H1 (cell line): Measurements from ENCODE around the gene F8. TPM values are rescaled to one million over a fixed set of nuclear protein-coding genes. Genes with fewer than 3 reads are reported as not detected.

Experiments
- CTCF ChIA-PET: fragments of 300-600 bp; sonication (Branson Sonifier 250); formaldehyde crosslinking; loops from one replicate; lab custom pipeline; 2021; ENCODE audit not compliant: partially characterized antibody; lab: Charles Lee
- POLR2A ChIA-PET: fragments of 300-600 bp; sonication (Branson Sonifier 250); formaldehyde crosslinking; loops from one replicate; lab custom pipeline; 2021; ENCODE audit warnings: inconsistent platforms; ENCODE audit not compliant: partially characterized antibody; lab: Charles Lee
- DNase-seq, 2 experiments: peaks; one replicate each; pipeline versions ENCODE4 v3.0.0 to v3.0.0-alpha.2; 2010 to 2022; ENCODE audit warnings: low spot score in 2 of 2, low read depth in 1 of 2, mixed read lengths in 1 of 2
- FAIRE-seq: peaks from 2 replicates; lab custom pipeline; 2011; peaks lifted over from hg19 to GRCh38; lab: Jason Lieb, UNC
- H2AFZ ChIP-seq: 2 replicates; pipeline ENCODE4 v1.8.1; 2012; ENCODE audit warnings: low read length, inconsistent platforms
- H2AK5ac ChIP-seq: 2 replicates; pipeline ENCODE4 v1.6.1; 2013; ENCODE audit warnings: low read depth, low read length
- H2BK120ac ChIP-seq: replicated peaks from 2 replicates; pipeline ENCODE3; 2013; ENCODE audit warnings: low read depth, low read length, inconsistent platforms
- H2BK12ac ChIP-seq: 2 replicates; pipeline ENCODE4 v1.6.1; 2013; ENCODE audit warnings: low read depth, low read length
- H2BK15ac ChIP-seq: 2 replicates; pipeline ENCODE4 v1.6.1; 2013; ENCODE audit warnings: low read length
- H2BK20ac ChIP-seq: 2 replicates; pipeline ENCODE4 v1.6.1; 2013; ENCODE audit warnings: low read length
- H2BK5ac ChIP-seq: 2 replicates; pipeline ENCODE4 v1.6.1; 2013; ENCODE audit warnings: low read depth, low read length
- H3K14ac ChIP-seq: 2 replicates; pipeline ENCODE4 v1.6.1; 2013; ENCODE audit warnings: inconsistent platforms; ENCODE audit not compliant: insufficient read length
- H3K18ac ChIP-seq: 2 replicates; pipeline ENCODE4 v1.6.1; 2013; ENCODE audit warnings: low read length; ENCODE audit errors: extremely low read depth
- H3K23ac ChIP-seq: 2 replicates; pipeline ENCODE4 v1.6.1; 2013; ENCODE audit warnings: inconsistent platforms; ENCODE audit not compliant: insufficient read length
- H3K23me2 ChIP-seq: 2 replicates; pipeline ENCODE4 v1.6.1; 2013; ENCODE audit warnings: low read depth, low read length
- H3K27ac ChIP-seq: 2 replicates; pipeline ENCODE4 v1.6.1; 2011; ENCODE audit warnings: low read depth, low read length, inconsistent platforms
- H3K27me3 ChIP-seq, 4 experiments: replicated peaks in 1 of 4; 1 replicate in 1 of 4; 2 replicates in 3 of 4; pipeline versions ENCODE4 v1.6.1 to v1.8.1; 2011 to 2013; ENCODE audit warnings: low read length in 3 of 4, mild to moderate bottlenecking in 3 of 4, inconsistent platforms in 2 of 4, mixed read lengths in 2 of 4, moderate library complexity in 1 of 4; ENCODE audit not compliant: control insufficient read depth in 3 of 4, insufficient read depth in 3 of 4; ENCODE audit errors: extremely low read depth in 1 of 4
- H3K36me3 ChIP-seq, 4 experiments: 2 replicates each; pipeline versions ENCODE4 v1.6.1 to v1.8.1; 2011 to 2013; ENCODE audit warnings: mild to moderate bottlenecking in 4 of 4, low read length in 3 of 4, moderate library complexity in 2 of 4, control low read depth in 1 of 4, inconsistent platforms in 1 of 4; ENCODE audit not compliant: insufficient read depth in 4 of 4, control insufficient read depth in 2 of 4
- H3K4ac ChIP-seq: replicated peaks from 2 replicates; pipeline ENCODE3; 2013; ENCODE audit warnings: low read length, low read depth, mixed read lengths, inconsistent platforms; ENCODE audit not compliant: insufficient read length
- H3K4me1 ChIP-seq, 4 experiments: replicated peaks in 1 of 4; 1 replicate in 1 of 4; 2 replicates in 3 of 4; pipeline versions ENCODE4 v1.6.1 to v1.8.1; 2011 to 2013; ENCODE audit warnings: low read length in 3 of 4, inconsistent platforms in 2 of 4, mixed read lengths in 1 of 4; ENCODE audit not compliant: insufficient read depth in 4 of 4, control insufficient read depth in 3 of 4
- H3K4me2 ChIP-seq, 2 experiments: 2 replicates each; pipeline versions ENCODE4 v1.6.1 to v1.8.1; 2011 to 2013; ENCODE audit warnings: low read depth in 2 of 2, low read length in 2 of 2, control low read depth in 1 of 2, inconsistent platforms in 1 of 2, mild to moderate bottlenecking in 1 of 2; ENCODE audit not compliant: insufficient read depth in 1 of 2
- H3K4me3 ChIP-seq, 4 experiments: fragments of 200-600, 300-600 bp in 1 of 4; sonication (generic), shearing (Covaris generic), sonication (Bioruptor Twin) in 1 of 4; 2 replicates each; pipeline versions ENCODE4 v1.5.1 to v1.8.1; 2011 to 2016; ENCODE audit warnings: low read length in 4 of 4, low read depth in 3 of 4, control low read depth in 2 of 4, inconsistent platforms in 2 of 4, mild to moderate bottlenecking in 2 of 4, mixed read lengths in 1 of 4, moderate library complexity in 1 of 4; ENCODE audit not compliant: insufficient read depth in 2 of 4; ENCODE audit errors: extremely low read depth in 1 of 4
- H3K56ac ChIP-seq: replicated peaks from 2 replicates; pipeline ENCODE3; 2013; ENCODE audit warnings: low read depth, mild to moderate bottlenecking, mixed read lengths, low read length, inconsistent platforms; ENCODE audit not compliant: insufficient read length
- H3K79me1 ChIP-seq: 2 replicates; pipeline ENCODE4 v1.6.1; 2013; ENCODE audit warnings: low read depth, low read length, control low read depth
- H3K79me2 ChIP-seq, 2 experiments: 2 replicates each; pipeline versions ENCODE4 v1.6.1 to v1.8.1; 2012 to 2013; ENCODE audit warnings: low read length in 2 of 2, mild to moderate bottlenecking in 2 of 2, inconsistent platforms in 1 of 2; ENCODE audit not compliant: insufficient read depth in 2 of 2, control insufficient read depth in 1 of 2
- H3K9ac ChIP-seq, 4 experiments: replicated peaks in 1 of 4; 1 replicate in 1 of 4; 2 replicates in 3 of 4; pipeline versions ENCODE4 v1.6.1 to v1.8.1; 2011 to 2013; ENCODE audit warnings: low read depth in 3 of 4, low read length in 3 of 4, control low read depth in 2 of 4, mild to moderate bottlenecking in 2 of 4, moderate library complexity in 2 of 4, inconsistent platforms in 1 of 4; ENCODE audit errors: extremely low read depth in 1 of 4
- H3K9me3 ChIP-seq, 2 experiments: 2 replicates each; pipeline versions ENCODE4 v1.6.1 to v1.8.1; 2012 to 2013; ENCODE audit warnings: mild to moderate bottlenecking in 2 of 2, moderate library complexity in 2 of 2, control low read depth in 1 of 2, inconsistent platforms in 1 of 2, low read depth in 1 of 2, low read length in 1 of 2, mixed read lengths in 1 of 2; ENCODE audit not compliant: insufficient read depth in 2 of 2
- H4K20me1 ChIP-seq, 2 experiments: replicated peaks in 1 of 2; 2 replicates each; pipeline versions ENCODE3 to v1.8.1; 2011 to 2013; ENCODE audit warnings: inconsistent platforms in 2 of 2, low read length in 2 of 2, mild to moderate bottlenecking in 1 of 2; ENCODE audit not compliant: insufficient read depth in 2 of 2, control insufficient read depth in 1 of 2
- H4K5ac ChIP-seq: 2 replicates; pipeline ENCODE4 v1.6.1; 2013; ENCODE audit warnings: low read length, low read depth, mixed read lengths, inconsistent platforms; ENCODE audit not compliant: insufficient read length
- H4K8ac ChIP-seq: 2 replicates; pipeline ENCODE4 v1.8.0; 2013; ENCODE audit warnings: mild to moderate bottlenecking, moderate library complexity, low read length, inconsistent platforms; ENCODE audit not compliant: insufficient read depth; ENCODE audit errors: extremely low read depth
- H4K91ac ChIP-seq: replicated peaks from 2 replicates; pipeline ENCODE3; 2013; ENCODE audit warnings: low read length, mixed read lengths, inconsistent platforms; ENCODE audit not compliant: insufficient read length
- CHD2 ChIP-seq: IDR thresholded peaks from 2 replicates; pipeline ENCODE4 v1.6.1; 2012; ENCODE audit warnings: low read length, improper control_type of control experiment
- RBBP5 ChIP-seq: IDR thresholded peaks from 2 replicates; pipeline ENCODE4 v1.7.1; 2012; ENCODE audit warnings: low read depth, mild to moderate bottlenecking, inconsistent platforms, low read length, moderate library complexity, borderline replicate concordance
- RNF2 ChIP-seq: fragments of 200-900, 300-1000 bp; sonication (generic); IDR thresholded peaks from 2 replicates; pipeline ENCODE4 v1.7.1; 2016; ENCODE audit warnings: borderline replicate concordance, low read depth, mild to moderate bottlenecking, antibody characterized with exemption, low read length; ENCODE audit not compliant: poor library complexity, severe bottlenecking; ENCODE audit errors: missing control alignments
- SP1 ChIP-seq: IDR thresholded peaks from 2 replicates; pipeline ENCODE4 v1.6.1; 2011; ENCODE audit warnings: low read depth, low read length
- YY1 ChIP-seq: IDR thresholded peaks from 2 replicates; pipeline ENCODE4 v1.6.1; 2011; ENCODE audit warnings: low read depth, mild to moderate bottlenecking, low read length
- ZNF274 ChIP-seq: IDR thresholded peaks from 2 replicates; pipeline ENCODE4 v1.7.0; 2012; ENCODE audit warnings: low read length, borderline replicate concordance; ENCODE audit errors: extremely low read depth
- WGBS, 2 experiments: shearing (Covaris generic) in 1 of 2; methylation state at CpG; one replicate each; pipeline versions ENCODE4 v1.1.6 to v1.1.7; 2013 to 2015; ENCODE audit warnings: low lambda C conversion rate in 2 of 2, mixed read lengths in 2 of 2, inconsistent platforms in 1 of 2, low coverage in 1 of 2, missing lambda C conversion rate in 1 of 2; ENCODE audit not compliant: insufficient replicate concordance in 2 of 2, insufficient coverage in 1 of 2, insufficient read length in 1 of 2; ENCODE audit errors: extremely low coverage in 1 of 2, missing lambda C conversion rate in 1 of 2; 5-methylcytosine and 5-hydroxymethylcytosine counted together
- polyA plus RNA-seq, 7 experiments: library from polyadenylated mRNA; depleted of rRNA in 3 of 7; stranded (reverse) in 5 of 7; unstranded in 2 of 7; fragments of >200 nt in 5 of 7; fragments of 200-250 nt in 2 of 7; gene quantifications; 1 replicate in 5 of 7; 2 replicates in 1 of 7; 4 replicates in 1 of 7; pipeline versions ENCODE4 v1.2.1 to v1.2.3, GENCODE V29; 2011 to 2013; ENCODE audit warnings: missing spikeins in 2 of 7, mixed read lengths in 2 of 7
- total RNA-seq: library from RNA; stranded (reverse); fragmentation: NEBNext Ultra II Directional; extraction: Animal tissue kit (Norgen Biotek cat#: 25700); gene quantifications from 2 replicates; pipeline ENCODE4 v1.2.1, GENCODE V29; 2021
- TF ChIP-seq, protein P1 (sequence below): IDR thresholded peaks from 2 replicates; pipeline ENCODE4 v1.6.1; 2012; ENCODE audit warnings: low read length, inconsistent platforms
- TF ChIP-seq, protein P2 (sequence below): IDR thresholded peaks from 2 replicates; pipeline ENCODE4 v1.6.1; 2012; ENCODE audit warnings: inconsistent platforms

The F8 gene
- total and polyA plus RNA-seq, 2 of the 8 experiments (the other 6 are each of a cell fraction or from before 2014, with no cell fraction given) = 1.1 to 2.6 TPM

DNA sequence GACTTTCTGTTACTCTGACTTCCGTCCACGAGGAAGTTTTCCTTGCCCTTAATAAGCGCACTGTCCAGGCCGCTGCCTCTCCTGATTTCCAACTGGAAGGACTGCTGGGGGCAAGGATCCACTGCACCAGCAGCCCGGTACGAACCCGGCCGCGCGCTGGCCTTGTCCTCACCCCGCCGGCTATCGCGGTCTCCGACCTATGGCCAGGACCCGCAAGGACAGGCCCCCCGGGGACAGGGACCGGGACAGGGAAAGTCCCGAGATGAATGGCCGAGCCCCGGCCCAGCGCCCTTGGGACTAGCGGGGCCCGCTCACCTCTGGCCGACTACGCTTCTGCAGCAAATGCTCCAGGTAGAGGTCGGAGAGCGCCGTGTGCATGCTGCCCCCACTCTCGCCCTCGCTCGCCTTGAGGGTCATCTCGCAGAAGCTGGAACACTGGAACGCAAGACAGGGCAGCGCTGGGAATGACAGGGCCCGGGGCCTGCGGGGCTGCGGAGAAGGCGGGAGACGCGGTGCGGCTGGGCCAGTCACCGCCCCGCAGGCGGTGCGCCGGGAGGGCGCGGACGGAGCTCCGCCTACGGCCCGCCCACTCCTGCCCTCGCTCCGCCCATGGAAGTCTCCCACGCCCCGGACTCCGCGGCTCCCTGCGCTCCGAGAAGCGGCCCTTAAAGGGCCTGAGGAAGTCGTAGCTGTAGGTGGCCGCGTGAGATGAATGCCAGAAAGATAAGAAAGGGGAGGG is 217.4 kb downstream of the F8 start, which contains the start of gene MPP1:
TSS of gene MPP1 (minus strand) at position 529 of the 739 bp plus-strand sequence. CDS start at position 417, 112 bp downstream.
- POLR2A ChIA-PET = interaction anchor here (0.8 to 1.6 kb wide), 4 partner anchors 13 to 39 kb away, joined by 3 to 6 read pairs (median 4); no protein-coding TSS in a partner anchor
- Histone ChIP-seq H2BK20ac (no peak within 1 kb of the TSS), H3K56ac (no peak within 1 kb of the TSS), H3K9me3 (no peaks in the 10 kb centered on the region; a peak in 1 of 4 replicates), H4K5ac (no peak within 1 kb of the TSS), H3K4me1 (peaks cover 0 to 7% (median 4%) of the 10 kb centered on the region in 4 experiments; a peak in 4 of 7 replicates), H2BK120ac (no peak within 1 kb of the TSS), H2AFZ (no peak within 1 kb of the TSS; the same call in 1 of the 2 replicates), H3K36me3 (no peaks in the 10 kb centered on the region), H3K23ac (no peak within 1 kb of the TSS), H3K4me3 (peak within 1 kb of the TSS; percentile 45 to 64 (median 55)), H2BK5ac (no peak within 1 kb of the TSS), H3K27ac (no peak within 1 kb of the TSS), H2BK12ac (no peak within 1 kb of the TSS), H3K18ac (no peak within 1 kb of the TSS; the same call in 1 of the 2 replicates), H3K14ac (no peak within 1 kb of the TSS), H3K9ac (no peak within 1 kb of the TSS; a peak in 3 of 7 replicates), H3K27me3 (peaks cover 0 to 27% (median 19%) of the 10 kb centered on the region in 4 experiments; a peak in 6 of 7 replicates), H2AK5ac (no peak within 1 kb of the TSS), H3K4ac (no peak within 1 kb of the TSS), H4K91ac (no peak within 1 kb of the TSS), H3K23me2 (peaks cover 2% of the 10 kb centered on the region; the same call in 1 of the 2 replicates), H4K20me1 (peaks cover 0 to 3% of the 10 kb centered on the region in 2 experiments), H4K8ac (peak within 1 kb of the TSS; percentile 80; the same call in 1 of the 2 replicates), H3K79me2 (no peaks in the 10 kb centered on the region), H3K4me2 (peak within 1 kb of the TSS; percentile 86 to 92), H3K79me1 (no peaks in the 10 kb centered on the region), H2BK15ac (no peak within 1 kb of the TSS)
- peak in 1 of 2 experiments; percentile 76 for DNase-seq
- 5% methylated on average over 37 of the region's 65 CpGs; no CpG with 5 or more reads in 1 of the 2 experiments for WGBS, 2 experiments
- CTCF ChIA-PET = interaction anchor here (0.9 to 1.0 kb wide), 2 partner anchors 22 to 58 kb away, joined by 3 read pairs; no protein-coding TSS in a partner anchor
- no peak for FAIRE-seq
- no peak for TF ChIP-seq ZNF274
- TF ChIP-seq SP1 = peak; percentile 23; the same call in 1 of the 2 replicates
- TF ChIP-seq RNF2 = no peak
- TF ChIP-seq CHD2 = no peak
- TF ChIP-seq, protein P1, sequence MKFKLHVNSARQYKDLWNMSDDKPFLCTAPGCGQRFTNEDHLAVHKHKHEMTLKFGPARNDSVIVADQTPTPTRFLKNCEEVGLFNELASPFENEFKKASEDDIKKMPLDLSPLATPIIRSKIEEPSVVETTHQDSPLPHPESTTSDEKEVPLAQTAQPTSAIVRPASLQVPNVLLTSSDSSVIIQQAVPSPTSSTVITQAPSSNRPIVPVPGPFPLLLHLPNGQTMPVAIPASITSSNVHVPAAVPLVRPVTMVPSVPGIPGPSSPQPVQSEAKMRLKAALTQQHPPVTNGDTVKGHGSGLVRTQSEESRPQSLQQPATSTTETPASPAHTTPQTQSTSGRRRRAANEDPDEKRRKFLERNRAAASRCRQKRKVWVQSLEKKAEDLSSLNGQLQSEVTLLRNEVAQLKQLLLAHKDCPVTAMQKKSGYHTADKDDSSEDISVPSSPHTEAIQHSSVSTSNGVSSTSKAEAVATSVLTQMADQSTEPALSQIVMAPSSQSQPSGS = no peak
- TF ChIP-seq, protein P2, sequence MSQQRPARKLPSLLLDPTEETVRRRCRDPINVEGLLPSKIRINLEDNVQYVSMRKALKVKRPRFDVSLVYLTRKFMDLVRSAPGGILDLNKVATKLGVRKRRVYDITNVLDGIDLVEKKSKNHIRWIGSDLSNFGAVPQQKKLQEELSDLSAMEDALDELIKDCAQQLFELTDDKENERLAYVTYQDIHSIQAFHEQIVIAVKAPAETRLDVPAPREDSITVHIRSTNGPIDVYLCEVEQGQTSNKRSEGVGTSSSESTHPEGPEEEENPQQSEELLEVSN = peak; percentile 39; the same call in 1 of the 2 replicates
- no peak for TF ChIP-seq YY1
- no peak for TF ChIP-seq RBBP5
